ENCODE data around the gene CCDC192. TPM values are rescaled to one million over a fixed set of nuclear protein-coding genes. Genes with fewer than 3 reads are reported as not detected.

CCDC192 gene
- total RNA-seq, 1 experiment from 2014 or later = not detected

DNA sequence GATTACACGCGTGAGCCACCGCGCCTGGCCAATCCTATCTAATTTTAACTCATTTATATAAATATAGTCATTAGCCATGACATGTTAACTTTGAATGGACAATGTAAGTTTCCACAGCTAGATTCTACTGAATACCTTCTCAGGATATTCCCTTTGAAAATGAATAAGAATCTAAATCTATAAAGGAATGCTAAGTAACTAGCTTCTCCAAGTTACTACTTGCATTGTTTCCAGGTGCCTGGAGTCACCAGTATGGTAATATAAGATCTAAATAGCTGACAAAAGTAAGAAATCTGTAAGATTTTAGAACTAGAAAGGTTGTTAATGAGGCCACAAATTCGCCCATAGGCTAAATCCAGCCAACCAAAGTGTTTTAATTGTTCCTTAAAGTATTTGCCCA, 191.3 kb downstream of the CCDC192 start:
- in situ Hi-C loops (cut with HindIII; ENCODE audit: low sequenced_read_pairs) = no loop called here
- no peak for DNase-seq (ENCODE audit: low spot score)

DNA sequence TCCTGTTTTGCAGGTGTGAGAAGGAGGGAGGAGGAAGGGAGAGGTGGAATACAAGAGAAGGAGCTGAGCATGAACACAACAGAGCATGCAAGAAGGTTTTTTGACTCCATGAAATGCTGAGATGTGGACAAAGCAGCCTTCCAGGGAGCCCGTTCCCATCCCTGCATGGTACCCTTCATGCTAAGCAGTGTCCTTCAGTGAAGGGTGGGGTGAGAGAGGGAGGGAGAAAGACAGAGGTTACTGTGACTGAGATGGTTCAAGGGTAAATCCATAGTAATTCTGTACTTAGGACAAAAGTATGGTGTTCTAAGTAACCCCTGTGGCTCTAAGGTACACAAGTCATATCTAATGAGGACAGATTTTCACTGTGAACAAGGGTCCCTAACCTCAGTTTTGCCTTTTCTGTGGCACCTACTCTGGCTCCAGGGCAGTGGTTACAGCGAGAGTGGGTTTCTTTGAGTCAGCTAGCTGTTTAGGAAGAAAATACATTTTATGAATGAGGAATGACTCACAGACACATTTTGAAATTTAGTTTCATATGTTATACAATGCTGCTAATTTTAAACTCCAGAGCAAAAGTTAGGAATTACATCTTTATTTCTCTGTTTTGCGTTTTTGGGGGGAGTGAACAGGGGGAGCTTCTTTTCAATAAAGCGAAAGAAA, 195.5 kb downstream of the CCDC192 start:
- no peak for DNase-seq (ENCODE audit: low spot score)
- in situ Hi-C loops (cut with HindIII; ENCODE audit: low sequenced_read_pairs) = no loop called here

- in situ Hi-C loops (cut with HindIII; ENCODE audit: low sequenced_read_pairs) = no loop called here
Measured at GRCh38 chr5:127899214-127899610, 196.0 kb downstream of the CCDC192 start.

GRCh38 chr5:127906562-127907204, 203.5 kb downstream of the CCDC192 start:
- no peak for DNase-seq (ENCODE audit: low spot score)
- in situ Hi-C loops (cut with HindIII; ENCODE audit: low sequenced_read_pairs) = no loop called here

More at GRCh38 chr5:127899214-127899610, 196.0 kb downstream of the CCDC192 start:
- no peak for DNase-seq (ENCODE audit: low spot score)

DNA sequence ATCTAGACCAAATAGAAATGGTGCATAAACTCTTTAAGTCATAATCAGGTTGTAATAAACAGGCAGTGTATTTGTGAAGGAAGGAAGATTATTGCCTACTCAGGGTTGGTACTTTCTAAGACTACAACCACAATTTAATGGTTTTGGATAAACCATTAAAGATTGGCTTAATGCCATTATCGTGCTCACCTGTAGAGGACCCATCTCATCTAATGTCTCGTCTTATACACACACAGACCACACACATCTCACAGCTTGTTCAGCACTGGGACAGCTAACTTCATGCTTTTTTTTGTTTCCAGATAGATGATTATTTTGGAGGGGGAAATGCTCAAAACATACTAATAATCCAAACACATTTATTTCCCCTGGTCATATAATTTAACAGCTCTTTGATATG, 204.7 kb downstream of the CCDC192 start:
- no peak for DNase-seq (ENCODE audit: low spot score)
- in situ Hi-C loops (cut with HindIII; ENCODE audit: low sequenced_read_pairs) = no loop called here

DNA sequence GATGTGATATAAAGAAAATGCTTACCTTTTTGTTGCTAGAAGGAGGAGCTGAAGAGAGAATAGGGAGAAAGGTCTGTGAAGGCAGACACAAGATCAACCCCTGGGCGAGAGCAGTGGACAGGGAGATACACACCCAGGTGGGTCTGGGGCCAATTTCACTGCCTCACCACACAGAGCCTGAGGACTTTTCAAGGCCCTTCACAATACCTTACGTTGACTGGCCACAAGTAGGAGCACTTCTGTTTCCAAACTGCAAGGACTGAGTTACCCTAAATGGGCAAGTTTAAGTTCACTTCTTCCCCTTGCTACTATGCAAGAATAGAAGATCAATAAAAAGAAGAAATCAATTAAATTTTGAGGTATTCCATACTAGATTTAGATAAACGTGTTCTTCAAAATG, 205.9 kb downstream of the CCDC192 start:
- peak; percentile 38 for DNase-seq (ENCODE audit: low spot score)
- in situ Hi-C loops (cut with HindIII; ENCODE audit: low sequenced_read_pairs) = no loop called here

- no peak for DNase-seq (ENCODE audit: low spot score)
- in situ Hi-C loops (cut with HindIII; ENCODE audit: low sequenced_read_pairs) = no loop called here
Measured at GRCh38 chr5:127909821-127910220, 206.6 kb downstream of the CCDC192 start.

DNA sequence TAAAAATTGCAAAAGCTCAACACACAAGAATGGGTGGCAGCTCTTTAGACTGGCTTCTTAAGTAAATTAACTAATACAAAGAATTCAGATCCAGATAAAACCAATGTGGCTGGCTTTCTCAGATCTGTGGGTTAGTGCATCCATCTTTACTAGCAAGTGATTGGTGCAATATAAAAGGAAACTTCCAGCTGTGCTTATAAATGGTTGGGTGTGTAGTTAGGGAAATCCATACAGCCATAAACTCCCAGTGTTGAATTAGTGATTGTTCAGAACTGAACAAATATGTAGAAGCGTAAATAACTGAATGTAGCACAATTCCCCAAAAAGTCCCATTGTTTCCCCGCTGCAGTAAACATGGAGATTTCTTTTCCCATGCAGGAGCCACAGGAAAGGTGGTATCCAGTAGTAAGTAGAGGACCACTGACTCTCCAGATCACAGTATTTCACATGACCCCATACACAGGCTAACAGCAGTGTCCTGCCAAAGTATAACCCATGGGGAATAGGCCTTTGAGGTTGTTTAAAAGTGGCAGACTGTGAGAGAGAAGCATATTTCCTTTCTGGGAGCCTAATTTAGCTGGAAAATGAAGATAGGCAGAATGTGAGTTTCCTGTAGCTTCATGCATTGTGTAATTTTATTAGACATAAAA, 207.2 kb downstream of the CCDC192 start:
- in situ Hi-C loops (cut with HindIII; ENCODE audit: low sequenced_read_pairs) = no loop called here

DNA sequence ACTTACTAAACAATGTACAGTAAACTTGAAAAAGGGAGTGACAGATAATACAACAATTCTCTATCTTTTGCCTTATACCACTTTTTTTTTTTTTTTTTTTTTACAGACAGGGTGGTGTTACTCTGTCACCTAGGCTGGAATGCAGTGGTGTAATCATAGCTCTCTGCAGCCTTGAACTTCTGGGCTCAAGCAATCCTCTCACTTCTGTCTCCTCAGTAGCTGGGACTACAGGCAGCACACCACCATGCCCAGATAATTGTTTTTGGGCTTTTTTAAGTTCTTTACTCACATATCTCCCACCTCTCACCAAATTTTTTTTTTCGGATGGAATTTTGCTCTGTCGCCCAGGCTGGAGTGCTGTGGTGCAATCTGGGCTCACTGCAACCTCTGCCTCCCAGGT, 208.4 kb downstream of the CCDC192 start:
- DNase-seq (ENCODE audit: low spot score) = no peak
- in situ Hi-C loops (cut with HindIII; ENCODE audit: low sequenced_read_pairs) = no loop called here

More for the DNA sequence above, 207.2 kb downstream of the CCDC192 start:
- no peak for DNase-seq (ENCODE audit: low spot score)

GRCh38 chr5:127912411-127912810, 209.2 kb downstream of the CCDC192 start:
- DNase-seq (ENCODE audit: low spot score) = no peak
- in situ Hi-C loops (cut with HindIII; ENCODE audit: low sequenced_read_pairs) = no loop called here

- in situ Hi-C loops (cut with HindIII; ENCODE audit: low sequenced_read_pairs) = no loop called here
- DNase-seq (ENCODE audit: low spot score) = no peak
Measured at GRCh38 chr5:127916885-127917573, 213.8 kb downstream of the CCDC192 start.

GRCh38 chr5:127919006-127919796, 216.0 kb downstream of the CCDC192 start:
- in situ Hi-C loops (cut with HindIII; ENCODE audit: low sequenced_read_pairs) = no loop called here
- DNase-seq (ENCODE audit: low spot score) = no peak

DNA sequence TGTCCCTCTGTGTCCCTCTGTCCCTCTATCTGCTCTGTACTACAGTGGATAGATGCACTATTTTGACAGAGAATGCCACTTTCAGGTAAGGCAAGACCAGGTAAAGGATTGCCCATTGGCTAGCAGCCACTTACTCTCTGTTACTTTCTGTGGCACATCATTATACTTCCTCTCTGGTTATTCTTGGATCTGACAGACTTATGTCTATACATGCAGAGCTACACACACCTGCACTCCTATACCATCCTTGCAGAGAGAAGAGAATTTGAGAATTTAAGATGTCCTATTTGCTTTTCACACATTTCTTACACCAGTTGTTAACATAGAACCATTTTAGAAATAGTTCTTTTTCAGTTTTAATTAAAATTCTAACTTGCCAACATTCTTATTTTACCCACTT, 216.6 kb downstream of the CCDC192 start:
- no peak for DNase-seq (ENCODE audit: low spot score)
- in situ Hi-C loops (cut with HindIII; ENCODE audit: low sequenced_read_pairs) = no loop called here

- in situ Hi-C loops (cut with HindIII; ENCODE audit: low sequenced_read_pairs) = no loop called here
- no peak for DNase-seq (ENCODE audit: low spot score)
Measured at GRCh38 chr5:127920936-127921335, 217.7 kb downstream of the CCDC192 start.

DNA sequence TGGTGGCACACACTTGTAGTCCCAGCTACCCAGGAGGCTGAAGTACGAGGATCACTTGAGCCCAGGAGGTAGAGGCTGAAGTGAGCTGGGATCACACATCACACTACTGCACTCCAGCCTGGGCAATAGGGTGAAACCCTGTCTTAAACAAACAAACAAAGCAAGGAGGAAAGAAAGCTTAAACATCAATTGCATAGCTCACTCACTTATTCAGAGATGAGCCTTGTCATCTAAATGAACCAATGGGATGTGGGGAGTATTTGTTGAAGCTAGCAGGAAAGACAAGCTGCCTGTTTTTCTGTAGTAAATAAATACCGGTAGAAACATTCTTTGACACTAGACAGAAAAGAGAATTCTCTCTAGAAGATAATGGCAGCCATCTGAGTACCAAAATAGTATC, 219.4 kb downstream of the CCDC192 start:
- in situ Hi-C loops (cut with HindIII; ENCODE audit: low sequenced_read_pairs) = no loop called here
- no peak for DNase-seq (ENCODE audit: low spot score)

DNA sequence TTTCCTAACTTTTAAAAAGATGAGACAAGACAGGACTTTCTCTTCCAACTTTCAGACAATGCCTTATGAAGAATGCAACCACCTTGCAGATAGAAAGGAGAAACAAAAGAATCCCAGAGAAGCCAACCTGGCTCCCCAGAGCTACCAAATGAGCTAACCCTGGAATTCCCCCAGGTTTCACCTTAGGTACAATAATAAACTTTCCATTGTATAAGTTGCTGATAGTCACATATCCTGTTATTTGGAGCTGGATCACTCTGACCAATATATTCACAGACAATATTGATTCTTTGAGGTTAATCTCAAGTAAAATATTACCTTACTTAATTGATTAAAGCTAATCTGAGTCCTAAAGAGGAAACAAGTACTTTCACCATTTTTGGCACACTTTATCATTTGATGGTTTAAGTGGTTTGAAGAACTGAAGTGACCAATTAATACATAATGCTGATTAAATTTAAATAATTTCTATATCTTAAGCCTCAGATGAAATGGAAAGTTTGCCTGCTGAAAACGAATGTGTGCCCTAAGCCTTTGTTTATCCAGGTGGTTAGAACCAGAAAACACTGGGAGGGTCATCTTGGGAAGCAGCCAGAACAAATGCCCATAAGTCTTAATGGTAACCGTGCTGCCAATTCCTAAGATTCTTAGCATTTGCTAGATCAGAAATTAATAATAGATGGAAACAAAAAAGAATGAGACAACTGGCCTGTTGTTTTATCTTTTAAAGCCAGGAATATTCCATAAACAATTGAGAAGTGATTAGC, 220.8 kb downstream of the CCDC192 start:
- no peak for DNase-seq (ENCODE audit: low spot score)
- in situ Hi-C loops (cut with HindIII; ENCODE audit: low sequenced_read_pairs) = no loop called here

- in situ Hi-C loops (cut with HindIII; ENCODE audit: low sequenced_read_pairs) = no loop called here
- no peak for DNase-seq (ENCODE audit: low spot score)
Measured at GRCh38 chr5:127924606-127925005, 221.4 kb downstream of the CCDC192 start.

DNA sequence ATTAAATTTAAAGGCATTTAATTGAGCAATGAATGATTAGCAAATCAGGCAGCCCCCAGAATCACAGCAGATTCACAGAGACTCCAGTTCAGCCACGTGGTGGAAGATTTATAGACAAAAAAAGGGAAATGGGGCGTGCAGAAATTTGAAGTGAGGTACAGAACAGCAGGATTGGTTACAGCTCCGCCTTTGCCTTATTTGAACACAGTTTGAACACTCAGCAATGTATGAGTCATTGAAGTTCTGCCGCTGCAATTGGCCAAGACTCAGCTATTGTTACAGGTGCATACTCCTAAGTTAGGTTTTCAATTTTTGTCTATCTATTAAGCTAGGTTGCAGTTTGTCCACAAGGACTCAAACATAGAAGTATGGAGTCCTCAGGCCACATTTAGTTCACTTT, 222.7 kb downstream of the CCDC192 start:
- in situ Hi-C loops (cut with HindIII; ENCODE audit: low sequenced_read_pairs) = no loop called here
- DNase-seq (ENCODE audit: low spot score) = no peak

DNA sequence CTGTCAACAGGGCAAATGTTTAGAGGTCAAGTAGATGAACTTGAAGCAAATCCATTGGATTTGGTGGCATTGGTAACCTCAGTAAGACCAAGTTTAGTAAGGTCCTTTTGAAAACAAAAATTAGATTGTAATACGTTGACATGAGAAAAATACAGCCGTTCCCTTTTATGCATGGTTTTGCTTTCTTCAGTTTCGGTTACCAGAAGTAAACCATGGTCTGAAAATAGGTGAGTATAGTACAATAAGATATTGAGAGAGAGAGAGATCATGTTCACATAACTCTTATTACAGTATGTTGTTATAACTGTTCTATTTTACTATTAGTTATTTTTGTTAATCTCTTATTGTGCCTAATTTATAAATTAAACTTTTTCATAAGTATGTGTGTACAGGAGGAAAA, 223.8 kb downstream of the CCDC192 start:
- no peak for DNase-seq (ENCODE audit: low spot score)
- in situ Hi-C loops (cut with HindIII; ENCODE audit: low sequenced_read_pairs) = no loop called here

Measured in G401 (cell line).